Lung (tissue), 12 donors: Measurements from ENCODE around the gene NOP56. TPM values are rescaled to one million over a fixed set of nuclear protein-coding genes. Genes with fewer than 3 reads are reported as not detected.
A peak's percentile ranks its signal among the peaks of the same experiment; 100 is the strongest.
"Not testable (repeated sequence)": the region's sequence is repeated elsewhere in the genome, so short reads cannot be mapped to it uniquely, and the experiment has no call there.

ENCODE experiments used
- ATAC-seq: fragments of 200-7000 bp; cut with Tn5 transposase; one replicate; pipeline ENCODE4 v1.9.1; 2020; ENCODE audit warnings: moderate number of reproducible peaks; ENCODE audit not compliant: insufficient read depth, low FRiP score
- DNase-seq, 3 donors: peaks; one replicate each; pipeline ENCODE4 v3.0.0-alpha.2; 2013 to 2017
- H3K27ac ChIP-seq, 2 donors: one replicate each; pipeline ENCODE4 v1.5.1; 2013; ENCODE audit warnings: mild to moderate bottlenecking in 2 of 2, moderate library complexity in 2 of 2, control low read depth in 1 of 2, inconsistent platforms in 1 of 2, low read depth in 1 of 2, low read length in 1 of 2
- H3K27me3 ChIP-seq, 3 donors: one replicate each; pipeline ENCODE4 v1.5.1; 2013; ENCODE audit warnings: low read length in 2 of 3; ENCODE audit not compliant: control insufficient read depth in 3 of 3, insufficient read depth in 3 of 3
- H3K36me3 ChIP-seq, 4 donors: one replicate each; pipeline ENCODE4 v1.5.1; 2013; ENCODE audit warnings: low read length in 4 of 4, mild to moderate bottlenecking in 1 of 4, moderate library complexity in 1 of 4; ENCODE audit not compliant: control insufficient read depth in 4 of 4, insufficient read depth in 4 of 4
- H3K4me1 ChIP-seq, 5 donors: one replicate each; pipeline ENCODE4 v1.5.1; 2013; ENCODE audit warnings: low read length in 5 of 5, mild to moderate bottlenecking in 2 of 5, moderate library complexity in 1 of 5; ENCODE audit not compliant: control insufficient read depth in 5 of 5, insufficient read depth in 5 of 5
- H3K4me3 ChIP-seq: one replicate; pipeline ENCODE4 v1.5.1; 2013; ENCODE audit warnings: mild to moderate bottlenecking, control low read depth, moderate library complexity
- H3K9ac ChIP-seq, 2 donors: one replicate each; pipeline ENCODE4 v1.5.1; 2013; ENCODE audit warnings: low read length in 2 of 2, control low read depth in 1 of 2; ENCODE audit not compliant: insufficient read depth in 1 of 2
- H3K9me3 ChIP-seq, 4 donors: one replicate each; pipeline ENCODE4 v1.5.1; 2013; ENCODE audit warnings: low read length in 3 of 4, mild to moderate bottlenecking in 1 of 4, moderate library complexity in 1 of 4; ENCODE audit not compliant: control insufficient read depth in 4 of 4, insufficient read depth in 3 of 4
- WGBS, 2 donors: extraction: QIAGEN DNeasy Blood & Tissue Kit; methylation state at CpG; one replicate each; pipeline ENCODE4 v1.1.7; 2013; 5-methylcytosine and 5-hydroxymethylcytosine counted together
- polyA plus RNA-seq, 2 donors: library from polyadenylated mRNA; stranded (reverse); fragments of 200-250 nt; gene quantifications; one replicate each; pipeline ENCODE4 v1.2.1, GENCODE V29; 2013
- total RNA-seq, 2 donors: library from RNA; depleted of rRNA in 1 of 2; stranded (reverse); fragments of >200 nt in 1 of 2; gene quantifications; one replicate each; pipeline ENCODE4 v1.2.1, GENCODE V29; 2014 to 2021
- TF ChIP-seq, protein P1 (sequence below): IDR thresholded peaks from 2 replicates; pipeline ENCODE4 v1.5.1; 2012; ENCODE audit warnings: mild to moderate bottlenecking; ENCODE audit errors: control extremely low read depth, extremely low read depth
- donor health status: control.
- donor health status: control.
- donor health status: Bipolar disorder and iron deficiency.
- donor health status: healthy.
- donor health status: DM: yes; HTN: yes; CAD: no.

The NOP56 gene
- total and polyA plus RNA-seq, 4 donors: 73.3 to 138 (median 112) TPM

DNA sequence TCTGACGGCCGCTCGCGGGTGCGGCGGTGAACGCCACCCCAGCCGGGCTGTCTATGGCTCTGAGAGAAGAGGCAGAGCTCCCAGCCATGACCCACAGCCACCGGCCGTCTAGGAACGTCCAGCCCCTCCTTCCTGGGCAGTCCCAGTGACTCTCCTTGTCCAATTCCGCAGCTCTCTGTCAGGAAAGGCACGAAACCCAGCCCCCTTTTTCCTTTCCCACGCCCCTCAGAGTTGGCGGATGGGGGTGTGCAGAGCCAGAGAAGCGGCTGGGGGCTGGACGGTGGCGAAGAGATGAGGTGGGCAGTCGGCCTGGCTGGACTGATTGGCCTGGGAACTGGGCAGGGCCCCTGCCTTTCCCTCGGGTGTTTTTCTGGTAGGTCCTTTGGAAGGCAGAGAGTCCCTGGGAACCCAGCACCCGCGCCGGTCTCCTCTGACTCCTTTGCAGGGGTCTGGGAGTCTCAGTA, 41.6 kb downstream of the NOP56 start:
- ATAC-seq: no peak
- WGBS, 2 donors: 20 to 22% methylated on average over 22 to 23 of the region's 23 CpGs
- TF ChIP-seq, protein P1, sequence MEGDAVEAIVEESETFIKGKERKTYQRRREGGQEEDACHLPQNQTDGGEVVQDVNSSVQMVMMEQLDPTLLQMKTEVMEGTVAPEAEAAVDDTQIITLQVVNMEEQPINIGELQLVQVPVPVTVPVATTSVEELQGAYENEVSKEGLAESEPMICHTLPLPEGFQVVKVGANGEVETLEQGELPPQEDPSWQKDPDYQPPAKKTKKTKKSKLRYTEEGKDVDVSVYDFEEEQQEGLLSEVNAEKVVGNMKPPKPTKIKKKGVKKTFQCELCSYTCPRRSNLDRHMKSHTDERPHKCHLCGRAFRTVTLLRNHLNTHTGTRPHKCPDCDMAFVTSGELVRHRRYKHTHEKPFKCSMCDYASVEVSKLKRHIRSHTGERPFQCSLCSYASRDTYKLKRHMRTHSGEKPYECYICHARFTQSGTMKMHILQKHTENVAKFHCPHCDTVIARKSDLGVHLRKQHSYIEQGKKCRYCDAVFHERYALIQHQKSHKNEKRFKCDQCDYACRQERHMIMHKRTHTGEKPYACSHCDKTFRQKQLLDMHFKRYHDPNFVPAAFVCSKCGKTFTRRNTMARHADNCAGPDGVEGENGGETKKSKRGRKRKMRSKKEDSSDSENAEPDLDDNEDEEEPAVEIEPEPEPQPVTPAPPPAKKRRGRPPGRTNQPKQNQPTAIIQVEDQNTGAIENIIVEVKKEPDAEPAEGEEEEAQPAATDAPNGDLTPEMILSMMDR: no peak
- Histone ChIP-seq H3K4me3 (no peak overlapping the region), H3K27me3 (peaks cover 0 to 36% (median 4%) of the 10 kb centered on the region in 3 donors), H3K4me1 (peaks cover 0 to 25% (median 2%) of the 10 kb centered on the region in 5 donors), H3K9me3 (no peaks in the 10 kb centered on the region), H3K27ac (no peak overlapping the region), H3K9ac (no peak overlapping the region), H3K36me3 (no peaks in the 10 kb centered on the region)
- DNase-seq: peak; percentile 42 to 50 (median 49)

DNA sequence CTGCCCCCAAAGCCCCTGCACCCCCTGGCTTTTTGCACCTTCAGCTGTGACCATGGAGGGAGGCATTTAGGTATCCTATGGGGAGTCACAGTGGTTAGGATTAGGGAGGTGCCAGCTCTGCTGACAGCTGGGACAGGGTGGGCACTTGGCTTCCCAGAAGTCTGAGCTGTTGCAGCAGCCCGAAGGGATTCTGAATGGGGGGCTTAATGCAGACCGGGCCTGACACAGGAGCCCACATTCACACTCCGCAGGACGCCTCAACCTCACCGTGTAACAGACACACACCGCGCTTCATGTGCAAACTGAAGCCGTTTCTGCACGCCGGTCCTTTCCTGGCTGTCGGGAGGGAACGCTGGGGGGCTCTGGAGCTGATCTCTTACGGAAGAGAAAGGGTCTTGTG, 42.1 kb downstream of the NOP56 start:
- Histone ChIP-seq H3K27me3 (peaks cover 0 to 36% (median 3%) of the 10 kb centered on the region in 3 donors), H3K36me3 (no peaks in the 10 kb centered on the region), H3K9me3 (no peaks in the 10 kb centered on the region), H3K27ac (no peak overlapping the region), H3K4me1 (peaks cover 0 to 25% (median 2%) of the 10 kb centered on the region in 5 donors), H3K4me3 (no peak overlapping the region), H3K9ac (no peak overlapping the region)
- no peak for DNase-seq
- TF ChIP-seq, protein P1: no peak
- ATAC-seq: no peak
- 55 to 62% methylated on average over 13 of the region's 13 CpGs for WGBS, 2 donors

DNA sequence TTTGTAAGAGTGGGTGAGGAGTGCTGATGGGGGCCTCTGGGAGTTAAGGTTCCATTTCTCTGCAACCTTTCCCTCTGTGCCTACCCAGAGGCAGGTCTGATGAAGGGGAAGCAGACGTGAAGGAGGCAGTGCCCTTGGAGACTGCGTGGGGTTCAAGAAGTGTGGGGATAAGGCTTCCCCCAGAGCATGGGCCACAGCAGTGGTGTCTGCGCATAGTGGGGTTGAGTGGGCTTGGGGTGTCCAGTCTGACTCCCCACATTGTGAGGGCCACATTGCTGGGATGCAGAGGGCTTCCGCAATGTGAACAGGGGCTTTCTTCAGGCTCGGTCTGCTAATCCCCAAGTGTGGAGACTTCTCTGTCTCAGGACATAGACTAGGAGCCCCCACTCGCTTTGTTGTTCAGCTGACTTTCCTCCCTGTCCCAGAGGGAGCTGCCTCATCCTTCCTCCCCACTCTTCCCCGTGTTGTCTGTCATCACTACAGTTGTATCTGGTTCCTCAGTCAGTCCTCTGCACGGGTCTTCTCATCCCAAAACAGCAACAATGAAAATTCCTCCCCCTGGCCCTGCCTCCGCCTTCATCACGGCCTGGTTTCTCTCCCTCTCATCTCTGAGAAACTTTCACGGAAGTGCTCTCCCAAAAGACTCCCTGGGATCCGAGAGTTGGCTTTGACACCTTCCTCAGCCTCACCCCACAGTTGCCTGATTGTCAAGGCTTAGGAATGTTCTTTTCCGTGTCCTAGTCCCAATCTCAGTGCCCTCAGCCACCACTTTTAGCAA, 43.0 kb downstream of the NOP56 start:
- no peak overlapping the region for H3K9ac ChIP-seq
- H3K36me3 ChIP-seq: no peaks in the 10 kb centered on the region
- H3K9me3 ChIP-seq: peaks cover 0 to 2% (median 0%) of the 10 kb centered on the region in 4 donors
- 85 to 87% methylated on average over 13 of the region's 13 CpGs for WGBS, 2 donors
- ATAC-seq: no peak
- no peak overlapping the region for H3K4me3 ChIP-seq
- no peak overlapping the region for H3K27ac ChIP-seq
- no peak for DNase-seq
- TF ChIP-seq, protein P1: no peak
- peaks cover 0 to 35% (median 3%) of the 10 kb centered on the region in 3 donors for H3K27me3 ChIP-seq
- peaks cover 0 to 33% (median 6%) of the 10 kb centered on the region in 5 donors for H3K4me1 ChIP-seq

DNA sequence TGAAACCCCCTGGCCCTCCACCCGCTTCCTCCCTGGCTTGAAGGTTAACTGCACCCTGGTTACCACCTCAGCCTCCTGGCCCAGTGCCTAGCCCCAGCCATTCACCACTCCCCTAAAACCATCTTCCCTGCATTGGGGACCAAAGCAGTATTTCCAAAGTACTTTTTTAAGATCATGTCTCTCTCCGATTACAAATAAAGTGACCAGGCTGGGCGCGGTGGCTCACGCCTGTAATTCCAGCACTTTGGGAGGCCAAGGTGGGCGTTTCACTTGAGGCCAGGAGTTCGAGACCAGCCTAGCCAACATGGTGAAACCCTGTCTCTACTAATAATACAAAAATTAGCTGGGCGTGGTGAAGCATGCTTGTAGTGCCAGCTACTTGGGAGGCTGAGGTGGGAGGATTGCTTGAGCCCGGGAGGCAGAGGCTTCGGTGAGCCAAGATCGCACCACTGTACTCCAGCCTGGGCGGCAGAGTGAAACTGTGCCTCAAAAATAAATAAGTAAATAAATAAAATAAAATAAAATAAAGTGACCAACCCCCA, 43.6 kb downstream of the NOP56 start:
- not testable (repeated sequence) for H3K36me3 ChIP-seq, H3K9ac ChIP-seq, H3K27ac ChIP-seq, H3K9me3 ChIP-seq, DNase-seq, H3K4me3 ChIP-seq, ATAC-seq
- peaks cover 0 to 39% (median 6%) of the 10 kb centered on the region in 5 donors for H3K4me1 ChIP-seq
- H3K27me3 ChIP-seq: peaks cover 0 to 32% (median 3%) of the 10 kb centered on the region in 3 donors
- 95 to 96% methylated on average over 12 of the region's 12 CpGs for WGBS, 2 donors
